ENCODE measurements around the gene FGF2.

The FGF2 gene

DNA sequence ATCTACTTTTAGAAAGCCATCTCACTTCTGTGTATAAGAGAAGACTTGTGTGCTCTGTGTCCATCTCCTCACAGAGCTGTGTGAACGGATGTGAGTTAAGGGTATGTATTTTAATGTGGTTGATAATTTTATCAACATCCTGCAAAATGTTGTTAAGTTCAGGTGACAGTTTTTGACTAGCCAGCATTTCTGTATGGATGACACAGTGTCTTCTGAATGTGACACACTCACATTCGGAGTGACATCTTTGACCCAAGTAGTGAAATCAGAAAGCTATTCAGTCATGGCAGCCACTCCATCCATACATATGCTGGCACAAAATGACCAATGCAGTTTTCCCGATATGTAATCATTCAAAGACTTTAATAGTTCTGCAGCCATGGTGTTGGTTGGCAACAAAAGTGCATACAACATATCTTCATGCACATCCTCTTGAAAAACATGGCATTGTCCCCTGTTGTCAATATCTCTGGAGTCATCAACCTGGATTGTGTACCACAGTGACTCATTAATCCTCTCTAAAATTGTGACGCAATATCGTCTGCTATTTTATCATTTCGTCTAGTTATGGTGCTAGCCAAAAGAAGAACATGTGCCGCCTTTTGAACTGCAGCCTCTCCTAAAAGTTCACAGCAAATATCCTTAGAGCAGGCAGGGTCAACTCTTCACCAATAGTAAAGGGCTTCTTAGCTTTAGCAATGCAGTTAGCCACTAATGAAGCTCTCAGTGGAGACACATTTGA lies 6.8 kb upstream of the FGF2 start:
- Histone ChIP-seq H3K27ac (ENCODE audit: extremely low read depth, low read depth, low read length) (no peak overlapping the region), H3K9me3 (ENCODE audit: control insufficient read depth, insufficient read depth, low read depth, low read length) (no peaks in the 10 kb centered on the region), H3K4me1 (ENCODE audit: control insufficient read depth, insufficient read depth, low read length) (no peaks in the 10 kb centered on the region), H3K36me3 (ENCODE audit: control insufficient read depth in 2 of 2, insufficient read depth in 1 of 2, low read length in 2 of 2) (no peaks in the 10 kb centered on the region), H3K4me3 (ENCODE audit: low read depth, low read length) (no peak overlapping the region)
- no peak for TF ChIP-seq ZNF776 (tag by site-specific recombination; IDR thresholded peaks at IDR 0.05; ENCODE audit: borderline replicate concordance)
- no peak for TF ChIP-seq ZNF626 (tag by site-specific recombination; IDR thresholded peaks at IDR 0.05)
- no peak for TF ChIP-seq ZNF311 (tag by site-specific recombination; IDR thresholded peaks at IDR 0.05; ENCODE audit: borderline replicate concordance)
- no peak for TF ChIP-seq SCRT1 (tag by site-specific recombination; IDR thresholded peaks at IDR 0.05; ENCODE audit: borderline replicate concordance)
- no peak for TF ChIP-seq ZNF785 (tag by site-specific recombination; IDR thresholded peaks at IDR 0.05)
- TF ChIP-seq ZFP3 (tag by site-specific recombination; IDR thresholded peaks at IDR 0.05; ENCODE audit: low read depth) = no peak
- TF ChIP-seq, protein P1, sequence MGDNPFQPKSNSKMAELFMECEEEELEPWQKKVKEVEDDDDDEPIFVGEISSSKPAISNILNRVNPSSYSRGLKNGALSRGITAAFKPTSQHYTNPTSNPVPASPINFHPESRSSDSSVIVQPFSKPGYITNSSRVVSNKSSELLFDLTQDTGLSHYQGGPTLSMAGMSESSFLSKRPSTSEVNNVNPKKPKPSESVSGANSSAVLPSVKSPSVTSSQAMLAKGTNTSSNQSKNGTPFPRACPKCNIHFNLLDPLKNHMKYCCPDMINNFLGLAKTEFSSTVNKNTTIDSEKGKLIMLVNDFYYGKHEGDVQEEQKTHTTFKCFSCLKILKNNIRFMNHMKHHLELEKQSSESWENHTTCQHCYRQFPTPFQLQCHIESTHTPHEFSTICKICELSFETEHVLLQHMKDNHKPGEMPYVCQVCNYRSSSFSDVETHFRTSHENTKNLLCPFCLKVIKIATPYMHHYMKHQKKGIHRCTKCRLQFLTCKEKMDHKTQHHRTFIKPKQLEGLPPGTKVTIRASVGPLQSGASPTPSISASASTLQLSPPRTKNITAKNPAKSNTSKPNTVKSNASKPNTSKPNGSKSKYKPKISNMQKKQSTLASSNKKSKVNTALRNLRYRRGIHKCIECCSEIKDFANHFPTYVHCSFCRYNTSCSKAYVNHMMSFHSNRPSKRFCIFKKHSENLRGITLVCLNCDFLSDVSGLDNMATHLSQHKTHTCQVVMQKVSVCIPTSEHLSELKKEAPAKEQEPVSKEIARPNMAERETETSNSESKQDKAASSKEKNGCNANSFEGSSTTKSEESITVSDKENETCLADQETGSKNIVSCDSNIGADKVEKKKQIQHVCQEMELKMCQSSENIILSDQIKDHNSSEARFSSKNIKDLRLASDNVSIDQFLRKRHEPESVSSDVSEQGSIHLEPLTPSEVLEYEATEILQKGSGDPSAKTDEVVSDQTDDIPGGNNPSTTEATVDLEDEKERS (tag by site-specific recombination; IDR thresholded peaks at IDR 0.05) = no peak
- TF ChIP-seq OSR2 (tag by site-specific recombination; IDR thresholded peaks at IDR 0.05) = no peak
- TF ChIP-seq ZNF416 (tag by site-specific recombination; IDR thresholded peaks at IDR 0.05) = no peak
- CTCF ChIA-PET = no interaction called here
- POLR2A ChIA-PET = no interaction called here

DNA sequence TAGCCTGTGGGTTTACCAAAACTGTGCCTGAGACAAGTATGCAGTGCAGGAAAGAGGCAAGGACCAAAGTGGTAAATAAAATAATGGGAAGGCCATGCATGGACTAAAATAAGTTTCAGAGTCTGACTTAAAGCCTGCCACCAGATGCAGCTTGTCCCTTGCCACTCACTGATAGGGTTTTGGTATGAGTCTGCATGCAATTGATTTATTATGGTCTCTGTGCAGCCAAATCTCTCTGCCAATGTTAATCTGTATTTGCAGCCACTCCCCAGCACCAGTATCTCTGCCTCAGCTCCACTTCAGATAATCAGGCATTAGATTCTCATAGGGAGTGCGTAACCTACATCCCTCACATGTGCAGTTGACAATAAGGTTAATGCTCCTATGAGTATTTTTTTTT lies 5.5 kb upstream of the FGF2 start:
- CTCF ChIA-PET = interaction anchor here (0.7 kb wide), 2 partner anchors 31 to 600 kb away, joined by 3 to 6 read pairs; no protein-coding TSS in a partner anchor
- POLR2A ChIA-PET = no interaction called here
- Histone ChIP-seq H3K36me3 (ENCODE audit: control insufficient read depth in 2 of 2, insufficient read depth in 1 of 2, low read length in 2 of 2) (no peaks in the 10 kb centered on the region), H3K4me1 (ENCODE audit: control insufficient read depth, insufficient read depth, low read length) (no peaks in the 10 kb centered on the region), H3K9me3 (ENCODE audit: control insufficient read depth, insufficient read depth, low read depth, low read length) (no peaks in the 10 kb centered on the region), H3K27ac (ENCODE audit: extremely low read depth, low read depth, low read length) (no peak overlapping the region), H3K4me3 (ENCODE audit: low read depth, low read length) (no peak overlapping the region)
- TF ChIP-seq TCF7L2 (IDR thresholded peaks at IDR 0.05; ENCODE audit: borderline replicate concordance, low read depth, low read length) = no peak
- no peak for TF ChIP-seq ZNF311 (tag by site-specific recombination; IDR thresholded peaks at IDR 0.05; ENCODE audit: borderline replicate concordance)
- TF ChIP-seq ZNF214 (tag by site-specific recombination; IDR thresholded peaks at IDR 0.05; ENCODE audit: borderline replicate concordance) = no peak

DNA sequence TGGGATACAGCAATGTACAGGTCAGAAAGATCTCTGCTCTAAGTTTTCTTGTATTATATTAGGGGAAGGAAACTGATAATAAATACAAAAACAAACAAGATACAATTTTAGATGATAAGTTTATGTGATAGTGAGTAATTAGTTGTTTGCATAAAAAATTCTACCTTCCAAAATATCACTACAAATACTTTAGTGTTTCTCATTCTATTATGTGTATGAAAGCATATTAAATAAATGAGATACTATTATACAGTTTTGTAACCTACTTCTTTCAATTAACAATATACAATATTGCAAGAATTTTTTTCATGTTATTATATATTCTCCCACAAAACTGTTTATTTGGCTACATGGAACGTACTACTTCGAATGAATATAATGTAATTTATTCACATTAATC lies 4.2 kb upstream of the FGF2 start:
- Histone ChIP-seq H3K4me3 (ENCODE audit: low read depth, low read length) (no peak overlapping the region), H3K36me3 (ENCODE audit: control insufficient read depth in 2 of 2, insufficient read depth in 1 of 2, low read length in 2 of 2) (no peaks in the 10 kb centered on the region), H3K4me1 (ENCODE audit: control insufficient read depth, insufficient read depth, low read length) (no peaks in the 10 kb centered on the region), H3K27ac (ENCODE audit: extremely low read depth, low read depth, low read length) (no peak overlapping the region), H3K9me3 (ENCODE audit: control insufficient read depth, insufficient read depth, low read depth, low read length) (no peaks in the 10 kb centered on the region)
- TF ChIP-seq SETDB1 (IDR thresholded peaks at IDR 0.05; ENCODE audit: insufficient read length, low read length) = peak; percentile 60
- peak; percentile 79 for TF ChIP-seq ZNF664 (tag by site-specific recombination; IDR thresholded peaks at IDR 0.05)
- TF ChIP-seq ZNF157 (tag by site-specific recombination; IDR thresholded peaks at IDR 0.05) = no peak
- ChIA-PET CTCF (no interaction called here), POLR2A (no interaction called here)

DNA sequence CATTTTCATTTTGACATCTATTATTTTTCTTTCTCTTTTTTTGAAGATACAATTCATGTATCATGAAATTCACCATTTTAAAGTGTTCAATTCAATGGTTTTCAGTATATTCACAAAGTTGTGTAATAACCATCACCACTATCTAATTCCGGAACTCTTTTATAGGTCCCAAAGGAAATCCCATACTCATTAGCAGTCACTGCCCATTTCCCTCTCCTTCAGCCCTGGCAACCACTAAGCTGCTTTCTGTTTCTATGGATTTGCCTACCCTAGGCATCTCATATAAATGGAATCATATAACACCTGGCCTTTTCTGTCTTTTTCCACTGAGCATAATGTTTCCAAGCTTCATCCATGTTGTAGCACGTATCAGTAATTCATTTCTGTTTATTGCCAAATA lies 3.2 kb upstream of the FGF2 start:
- ChIA-PET POLR2A (no interaction called here), CTCF (no interaction called here)
- TF ChIP-seq BCL11A (tag by site-specific recombination; IDR thresholded peaks at IDR 0.05; ENCODE audit: low read depth) = no peak
- TF ChIP-seq YY2 (tag by site-specific recombination; IDR thresholded peaks at IDR 0.05) = no peak
- TF ChIP-seq REPIN1 (tag by site-specific recombination; IDR thresholded peaks at IDR 0.05; ENCODE audit: low read depth) = no peak
- no peak for TF ChIP-seq KLF16 (tag by site-specific recombination; IDR thresholded peaks at IDR 0.05)
- no peak for TF ChIP-seq ZBTB8A (tag by site-specific recombination; IDR thresholded peaks at IDR 0.05)
- TF ChIP-seq ZNF530 (tag by site-specific recombination; IDR thresholded peaks at IDR 0.05; ENCODE audit: low read depth) = no peak
- TF ChIP-seq, protein P2, sequence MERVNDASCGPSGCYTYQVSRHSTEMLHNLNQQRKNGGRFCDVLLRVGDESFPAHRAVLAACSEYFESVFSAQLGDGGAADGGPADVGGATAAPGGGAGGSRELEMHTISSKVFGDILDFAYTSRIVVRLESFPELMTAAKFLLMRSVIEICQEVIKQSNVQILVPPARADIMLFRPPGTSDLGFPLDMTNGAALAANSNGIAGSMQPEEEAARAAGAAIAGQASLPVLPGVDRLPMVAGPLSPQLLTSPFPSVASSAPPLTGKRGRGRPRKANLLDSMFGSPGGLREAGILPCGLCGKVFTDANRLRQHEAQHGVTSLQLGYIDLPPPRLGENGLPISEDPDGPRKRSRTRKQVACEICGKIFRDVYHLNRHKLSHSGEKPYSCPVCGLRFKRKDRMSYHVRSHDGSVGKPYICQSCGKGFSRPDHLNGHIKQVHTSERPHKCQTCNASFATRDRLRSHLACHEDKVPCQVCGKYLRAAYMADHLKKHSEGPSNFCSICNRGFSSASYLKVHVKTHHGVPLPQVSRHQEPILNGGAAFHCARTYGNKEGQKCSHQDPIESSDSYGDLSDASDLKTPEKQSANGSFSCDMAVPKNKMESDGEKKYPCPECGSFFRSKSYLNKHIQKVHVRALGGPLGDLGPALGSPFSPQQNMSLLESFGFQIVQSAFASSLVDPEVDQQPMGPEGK (tag by site-specific recombination; IDR thresholded peaks at IDR 0.05) = no peak
- TF ChIP-seq, protein P3, sequence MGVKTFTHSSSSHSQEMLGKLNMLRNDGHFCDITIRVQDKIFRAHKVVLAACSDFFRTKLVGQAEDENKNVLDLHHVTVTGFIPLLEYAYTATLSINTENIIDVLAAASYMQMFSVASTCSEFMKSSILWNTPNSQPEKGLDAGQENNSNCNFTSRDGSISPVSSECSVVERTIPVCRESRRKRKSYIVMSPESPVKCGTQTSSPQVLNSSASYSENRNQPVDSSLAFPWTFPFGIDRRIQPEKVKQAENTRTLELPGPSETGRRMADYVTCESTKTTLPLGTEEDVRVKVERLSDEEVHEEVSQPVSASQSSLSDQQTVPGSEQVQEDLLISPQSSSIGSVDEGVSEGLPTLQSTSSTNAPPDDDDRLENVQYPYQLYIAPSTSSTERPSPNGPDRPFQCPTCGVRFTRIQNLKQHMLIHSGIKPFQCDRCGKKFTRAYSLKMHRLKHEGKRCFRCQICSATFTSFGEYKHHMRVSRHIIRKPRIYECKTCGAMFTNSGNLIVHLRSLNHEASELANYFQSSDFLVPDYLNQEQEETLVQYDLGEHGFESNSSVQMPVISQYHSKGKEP (tag by site-specific recombination; IDR thresholded peaks at IDR 0.05) = no peak
- TF ChIP-seq ZBTB21 (tag by site-specific recombination; IDR thresholded peaks at IDR 0.05) = no peak
- Histone ChIP-seq H3K9me3 (ENCODE audit: control insufficient read depth, insufficient read depth, low read depth, low read length) (no peaks in the 10 kb centered on the region), H3K4me3 (ENCODE audit: low read depth, low read length) (no peak overlapping the region), H3K36me3 (ENCODE audit: control insufficient read depth in 2 of 2, insufficient read depth in 1 of 2, low read length in 2 of 2) (no peaks in the 10 kb centered on the region), H3K4me1 (ENCODE audit: control insufficient read depth, insufficient read depth, low read length) (no peaks in the 10 kb centered on the region), H3K27ac (ENCODE audit: extremely low read depth, low read depth, low read length) (no peak overlapping the region)

Data from HEK293 (cell line).